HG03565 (cell line): ENCODE results near the gene EXD3.
"Not testable (repeated sequence)": the region's sequence is repeated elsewhere in the genome, so short reads cannot be mapped to it uniquely, and the experiment has no call there.

Experiments
- ATAC-seq: cut with Tn5 transposase; IDR thresholded peaks from one replicate; pipeline ENCODE4 v1.9.1; 2021; ENCODE audit warnings: mild to moderate bottlenecking, moderate library complexity; ENCODE audit not compliant: unreplicated experiment

EXD3 gene

DNA sequence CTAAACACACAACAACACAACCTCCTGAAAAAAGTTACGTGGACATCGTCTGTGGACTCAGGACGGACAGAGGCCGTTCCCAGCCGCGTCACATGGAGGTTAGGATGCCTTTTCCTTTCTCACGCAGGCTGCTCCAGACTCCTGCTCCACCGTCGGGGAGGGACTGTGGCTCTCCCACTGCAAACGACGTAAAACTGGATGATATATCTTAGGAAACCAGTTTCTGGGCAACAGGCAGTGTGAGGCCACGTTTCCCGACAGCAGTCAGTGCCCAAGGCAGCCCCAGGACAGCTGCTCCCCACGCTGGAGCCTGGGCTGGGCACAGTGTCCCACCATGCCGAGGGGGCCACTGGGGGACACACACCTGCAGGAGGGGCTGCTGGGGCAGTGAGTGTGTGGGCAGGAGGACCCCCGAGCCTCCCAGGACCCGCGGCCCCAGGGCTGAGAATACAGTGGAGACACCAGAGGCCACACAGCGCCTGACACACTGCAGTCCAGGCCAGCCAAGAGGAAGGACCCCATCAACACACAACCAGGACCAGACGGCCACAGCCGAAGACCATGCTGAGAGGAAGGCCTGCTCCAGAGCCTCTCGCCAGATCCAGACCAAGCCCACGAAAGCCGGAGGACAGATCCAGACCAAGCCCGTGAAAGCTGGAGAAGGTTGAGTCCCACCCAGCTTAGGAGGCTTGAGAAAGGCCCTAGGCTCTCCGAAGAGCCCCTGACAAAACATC is 26.2 kb downstream of the EXD3 start:
- ATAC-seq = no peak

DNA sequence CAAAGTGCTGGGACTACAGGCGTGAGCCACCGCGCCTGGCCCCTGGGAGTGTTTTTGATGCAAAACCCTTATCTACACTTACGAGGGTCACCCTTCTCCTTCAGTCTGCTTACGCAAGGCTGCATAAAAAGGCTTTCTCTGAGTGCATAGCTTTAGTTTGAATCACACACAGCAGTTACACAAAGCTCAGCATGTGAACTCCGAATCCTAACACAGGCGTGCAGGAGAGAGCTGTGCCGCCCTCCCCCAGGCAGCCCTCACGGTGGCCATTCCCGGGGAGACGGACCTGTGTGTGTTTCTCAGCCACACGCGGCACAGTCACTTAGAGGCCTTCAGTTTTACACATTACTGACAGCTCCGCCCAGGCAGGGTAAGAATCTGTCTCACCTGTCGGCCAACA is 26.7 kb downstream of the EXD3 start:
- ATAC-seq = no peak

DNA sequence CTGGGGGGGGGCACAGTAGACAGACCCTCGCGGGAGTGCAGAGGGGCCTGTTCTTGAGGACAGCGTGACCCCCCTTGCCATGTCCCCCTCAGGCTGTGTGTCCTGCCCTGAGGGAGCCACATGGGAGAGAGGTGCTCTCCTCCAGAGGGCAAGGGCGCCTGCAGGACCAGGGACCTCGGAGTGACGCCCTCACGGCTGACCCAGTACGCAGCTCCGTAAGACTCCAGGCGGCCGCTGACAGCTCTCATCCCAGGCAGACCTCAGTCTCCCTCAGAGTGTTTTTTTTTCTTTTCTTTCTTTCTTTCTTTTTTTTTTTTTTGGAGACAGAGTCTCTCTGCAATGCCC is 27.3 kb downstream of the EXD3 start:
- ATAC-seq = no peak

DNA sequence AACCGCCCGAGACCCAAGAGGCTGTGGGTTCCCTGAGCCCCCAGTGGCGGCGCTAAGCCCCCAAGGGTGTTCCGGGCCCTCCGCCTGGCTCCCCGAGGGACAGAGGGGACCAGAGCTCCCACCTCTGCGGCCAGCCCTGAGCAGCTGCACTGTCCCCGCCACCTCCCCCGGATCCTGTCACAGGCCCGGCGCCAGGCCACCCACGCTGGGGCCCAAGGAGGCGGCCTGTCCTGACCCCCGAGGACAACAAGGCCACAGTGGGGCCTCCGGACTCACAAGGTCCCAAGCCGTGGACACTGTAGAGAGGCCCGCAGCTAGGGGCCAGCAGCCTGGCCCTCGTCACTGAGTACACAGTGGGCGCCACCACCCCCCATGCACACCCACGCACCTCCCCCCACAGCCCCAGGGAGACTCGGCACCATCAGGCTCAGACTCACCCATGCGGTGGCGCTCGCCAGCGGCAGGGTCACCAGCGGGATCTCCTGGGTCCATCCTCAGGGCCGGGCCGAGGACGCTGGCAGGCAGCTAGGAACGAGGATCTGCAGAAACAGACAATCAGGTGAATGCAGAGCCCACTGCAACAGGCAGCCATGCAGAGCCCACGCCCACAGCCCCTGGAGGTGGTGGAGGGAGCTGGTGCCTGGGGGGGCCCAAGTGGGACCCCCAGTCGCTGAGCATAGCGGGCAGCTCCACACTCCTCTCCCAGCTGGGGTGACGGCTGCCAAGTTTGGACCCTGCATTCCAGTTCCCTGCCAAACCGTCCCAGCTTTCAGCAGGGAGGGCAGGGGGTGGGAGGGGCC is 27.9 kb downstream of the EXD3 start:
- no peak for ATAC-seq

DNA sequence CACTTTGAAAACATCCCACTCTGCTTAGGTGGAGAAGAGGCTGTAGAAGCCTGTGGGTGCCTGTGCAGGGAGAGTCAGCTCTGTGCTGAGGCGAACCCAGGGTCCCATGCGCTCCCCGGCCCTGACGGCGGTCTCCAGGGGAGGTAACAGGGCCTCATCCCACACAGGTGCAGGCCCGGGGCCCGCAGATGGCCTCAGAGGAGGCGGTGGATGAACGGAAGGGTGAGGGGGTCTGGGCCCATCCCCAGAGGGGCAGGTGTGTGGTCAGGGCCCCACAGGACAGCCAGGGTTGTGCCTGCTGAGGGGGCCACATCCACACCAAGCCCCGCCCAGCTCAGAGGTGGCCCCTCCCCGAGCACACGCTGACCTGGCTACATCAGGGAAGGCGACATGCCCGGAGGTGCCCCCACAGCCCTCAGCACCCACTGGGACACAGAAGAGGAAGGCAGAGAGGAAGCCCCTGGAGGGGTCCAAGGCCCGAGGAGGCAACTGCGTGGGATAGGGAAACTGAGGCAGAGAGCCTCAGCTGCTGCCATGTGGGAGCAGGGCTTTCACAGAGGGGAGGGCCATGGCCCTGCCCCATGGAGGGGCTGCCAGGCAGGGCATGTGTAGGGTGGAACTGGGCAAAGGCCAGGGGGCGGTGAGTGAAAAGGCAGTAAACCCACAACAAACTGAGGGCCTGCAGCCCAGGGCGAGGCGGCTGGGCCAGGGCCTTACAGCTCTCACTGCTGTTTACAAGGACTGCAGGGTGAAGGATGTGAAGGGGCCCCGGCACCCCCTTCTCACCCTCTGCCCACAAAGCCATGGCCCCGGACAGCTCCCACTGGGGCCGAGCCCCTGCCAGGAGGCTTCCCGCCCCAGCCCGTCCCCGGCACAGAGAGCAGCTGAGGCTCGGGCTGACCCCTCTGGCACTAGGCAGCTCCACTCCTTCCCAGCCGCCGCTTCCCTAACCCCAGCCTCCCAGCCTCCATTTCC is 29.5 kb downstream of the EXD3 start:
- ATAC-seq = no peak

DNA sequence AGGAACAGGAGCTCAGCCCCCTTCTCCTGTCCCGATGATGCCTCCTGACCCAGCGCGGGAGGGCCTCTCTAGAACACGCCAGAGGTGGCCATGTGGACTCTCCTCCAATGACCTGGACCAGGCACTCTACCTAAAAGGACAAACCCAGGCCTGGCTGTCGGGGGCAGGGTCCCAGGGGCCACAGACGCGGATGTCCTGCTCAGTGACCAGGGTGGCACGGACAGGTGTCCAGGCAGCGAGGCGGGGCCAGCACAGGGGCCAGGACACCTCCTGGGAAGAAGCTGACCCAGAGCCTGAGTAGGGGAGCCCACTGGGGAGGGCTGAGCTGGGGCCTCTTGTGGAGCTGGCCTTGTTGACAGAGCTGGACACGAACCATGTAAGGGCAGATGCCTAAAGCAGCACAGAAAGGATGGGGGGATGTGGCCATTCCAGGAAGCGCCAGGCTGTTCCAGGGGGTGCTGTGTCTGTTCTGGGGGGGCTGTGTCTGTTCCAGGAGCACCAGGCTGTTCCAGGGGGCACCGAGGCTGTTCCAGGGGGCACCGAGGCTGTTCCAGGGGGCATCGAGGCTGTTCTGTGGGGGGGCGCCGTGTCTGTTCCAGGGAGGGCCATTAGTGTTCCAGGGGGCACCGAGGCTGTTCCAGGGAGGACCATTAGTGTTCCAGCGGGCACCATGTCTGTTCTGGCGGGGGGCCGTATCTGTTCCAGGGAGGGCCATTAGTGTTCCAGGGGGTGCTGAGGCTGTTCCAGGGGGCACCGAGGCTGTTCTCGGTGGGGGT is 30.5 kb downstream of the EXD3 start:
- no peak for ATAC-seq

DNA sequence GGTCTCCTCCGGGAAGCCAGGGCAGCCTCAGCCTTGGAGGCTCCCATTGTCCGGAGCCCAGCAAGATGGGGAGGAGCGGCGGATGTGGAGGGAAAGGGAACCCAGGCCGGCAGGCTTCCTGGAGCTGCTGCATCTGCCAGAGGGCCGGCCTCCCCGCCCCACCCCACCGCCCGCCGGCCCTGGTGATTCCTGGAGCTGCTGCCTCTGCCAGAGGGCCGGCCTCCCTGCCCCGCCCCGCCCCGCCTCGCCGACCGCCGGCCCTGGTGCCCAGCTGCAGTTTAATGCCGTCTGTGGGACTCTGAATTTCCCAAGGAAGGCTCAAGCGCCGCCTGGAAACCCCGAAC is 31.6 kb downstream of the EXD3 start:
- ATAC-seq = no peak

DNA sequence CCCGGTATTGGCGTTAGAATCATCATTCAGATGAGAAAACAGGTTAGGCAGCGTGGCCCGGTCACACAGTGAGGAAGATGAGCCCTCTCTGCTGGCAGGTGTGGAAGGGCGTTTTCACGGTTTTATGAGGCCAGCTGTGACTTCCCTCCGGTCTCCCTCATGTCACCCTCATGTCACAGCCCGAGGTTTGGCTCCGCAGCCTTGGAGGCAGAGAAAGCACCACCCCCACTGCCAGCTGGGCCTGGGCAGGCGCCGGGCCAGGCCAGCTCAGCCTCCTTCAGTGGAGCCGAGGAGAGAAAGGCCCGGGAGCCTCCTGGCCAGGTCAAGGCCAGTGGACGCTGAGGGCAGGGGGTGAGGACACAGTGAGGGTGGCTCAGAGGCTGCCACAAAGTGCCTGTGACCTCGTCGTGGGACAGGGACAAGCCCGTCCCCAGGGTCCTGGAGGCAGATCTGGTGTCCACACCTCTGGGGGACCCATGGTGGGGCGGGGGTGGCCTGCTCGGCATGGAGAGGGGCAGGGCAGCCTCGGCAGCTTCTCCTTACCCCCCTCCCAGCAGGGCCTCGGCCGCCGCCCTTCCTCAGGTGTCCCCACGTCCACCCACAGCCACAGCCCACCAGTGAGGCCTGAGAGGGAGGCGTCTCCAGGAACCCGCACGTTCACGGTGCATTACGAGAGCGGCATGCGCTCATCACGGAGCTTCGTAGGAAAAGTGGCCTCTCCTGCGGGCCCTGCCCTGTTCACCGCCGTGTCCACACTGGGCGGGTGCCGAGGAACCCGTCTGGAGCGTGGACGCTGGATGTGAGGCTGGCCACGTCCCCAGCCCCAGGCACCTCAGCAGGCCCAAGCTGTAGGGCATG is 32.2 kb downstream of the EXD3 start:
- ATAC-seq = no peak

DNA sequence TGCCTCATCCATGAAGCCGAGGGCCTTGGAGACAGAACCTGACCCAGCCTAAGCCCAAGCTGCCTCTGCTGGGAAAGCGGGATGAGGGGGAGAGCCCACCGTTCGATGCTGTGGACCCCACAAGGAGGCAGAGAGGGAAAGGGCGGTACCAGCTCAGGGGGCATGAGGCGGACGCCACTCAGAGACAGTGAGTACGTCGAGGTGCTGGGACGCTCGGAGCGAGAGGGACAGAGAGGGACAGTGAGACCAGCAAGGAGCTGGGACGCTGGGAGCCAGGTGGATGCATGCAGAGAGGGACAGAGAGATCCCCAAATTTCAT is 33.6 kb downstream of the EXD3 start:
- ATAC-seq = no peak

DNA sequence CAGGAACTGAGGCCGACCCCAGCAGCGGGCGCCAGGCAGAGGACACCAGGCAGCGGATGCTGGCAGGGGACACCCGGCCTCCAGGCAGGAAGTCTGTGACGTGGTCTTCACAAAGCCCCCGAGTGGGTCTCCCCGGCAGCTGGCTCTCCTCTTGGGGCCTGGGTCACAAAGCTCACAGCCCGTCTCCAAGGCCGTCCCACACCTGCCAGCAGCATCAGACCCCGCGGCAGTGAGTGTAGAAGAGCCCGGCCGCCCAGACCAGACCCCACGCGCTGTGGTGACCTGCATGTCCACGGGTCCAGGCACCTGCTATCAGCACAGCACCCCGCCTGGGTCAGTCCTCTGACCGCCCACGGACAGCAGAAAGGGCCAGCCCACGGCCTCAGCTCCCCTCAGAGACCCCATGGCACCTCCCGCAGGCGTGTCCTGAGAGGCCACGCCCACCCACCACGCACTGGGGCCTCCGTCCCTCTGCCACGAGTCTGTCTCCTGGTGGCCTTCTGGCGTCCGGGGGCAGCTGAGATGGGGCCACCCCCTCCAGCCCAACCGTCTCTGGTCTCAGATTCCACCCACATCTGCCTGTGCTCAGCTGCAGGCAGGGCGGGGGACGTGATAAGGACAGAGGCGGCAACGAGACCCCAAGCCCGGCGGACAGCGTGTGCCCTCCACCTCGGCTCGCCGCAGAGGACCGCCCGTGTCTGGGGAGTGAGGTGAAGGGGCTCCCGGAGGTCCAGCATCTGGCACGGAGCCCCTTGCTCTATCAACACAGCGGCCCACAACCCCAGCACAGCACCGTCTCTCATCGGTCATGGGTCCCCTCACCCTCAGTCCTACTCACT is 34.2 kb downstream of the EXD3 start:
- no peak for ATAC-seq

DNA sequence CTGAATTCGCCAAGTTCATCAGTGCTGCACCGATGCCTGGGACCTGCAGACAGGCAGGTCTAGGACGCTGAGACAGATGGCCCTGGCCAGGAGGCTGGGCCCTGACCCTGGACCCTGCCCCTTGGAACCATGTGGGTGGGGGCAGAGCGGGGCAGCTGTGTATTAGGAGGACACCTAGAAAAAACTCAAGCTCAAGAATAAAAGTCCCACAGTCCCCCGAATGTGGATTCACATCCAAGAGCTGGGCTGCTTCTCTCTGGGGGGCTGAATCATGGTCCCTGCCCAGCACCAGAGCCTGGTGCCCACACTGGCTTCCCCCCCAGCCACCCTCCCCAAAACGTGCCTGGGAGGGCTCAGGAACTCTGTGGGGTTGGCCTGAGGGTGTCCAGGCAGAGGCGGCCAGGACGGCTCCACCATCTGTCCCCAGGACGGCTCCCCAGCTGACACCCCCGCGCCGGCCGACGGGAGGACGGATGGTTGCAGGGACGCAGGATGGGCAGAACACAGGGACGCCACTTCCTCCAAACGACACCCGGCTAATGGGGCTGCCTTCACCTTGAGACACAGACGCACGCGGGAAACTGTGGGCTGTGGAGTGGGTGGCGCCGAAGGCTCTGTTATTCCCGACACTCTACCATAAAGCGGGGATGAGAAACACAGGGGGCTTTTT is 34.9 kb downstream of the EXD3 start:
- ATAC-seq = no peak

DNA sequence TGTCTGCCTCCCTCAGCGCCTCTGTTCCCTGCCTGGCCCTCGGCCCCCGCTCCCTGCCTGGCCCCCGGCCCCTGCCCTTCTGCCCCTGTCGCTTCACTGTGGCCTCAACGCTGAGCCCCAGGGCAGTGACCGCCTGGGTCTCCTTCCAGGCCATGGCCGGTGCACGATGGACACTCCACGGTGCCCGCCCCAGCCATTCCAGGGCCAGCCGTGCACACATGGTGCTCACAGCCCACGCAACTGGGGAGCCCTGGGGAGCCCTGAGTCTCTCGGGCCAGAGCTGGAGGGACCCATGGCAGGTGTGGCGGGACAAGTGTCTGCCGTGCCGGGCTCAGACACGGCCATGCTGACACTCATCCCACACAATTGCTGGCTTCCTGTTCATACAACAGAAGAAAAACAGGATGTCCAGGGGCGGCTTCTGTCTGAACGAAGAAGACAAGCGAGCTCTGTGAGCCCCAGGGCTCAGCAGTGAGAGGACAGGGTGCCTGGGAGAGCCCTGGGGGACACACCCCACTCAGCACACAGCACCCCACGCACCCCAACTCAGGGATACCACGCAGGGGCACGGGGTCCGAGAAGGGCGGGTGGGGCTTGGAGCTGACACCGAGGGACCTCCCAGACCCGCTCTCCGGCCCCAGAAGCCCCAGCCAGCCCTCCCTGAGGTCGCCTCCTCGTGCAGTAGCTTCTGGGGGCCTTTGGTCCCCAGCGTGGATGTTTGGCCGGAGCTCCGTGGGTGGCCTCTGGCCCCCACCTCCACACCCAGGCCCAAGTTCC is 35.7 kb downstream of the EXD3 start:
- no peak for ATAC-seq

DNA sequence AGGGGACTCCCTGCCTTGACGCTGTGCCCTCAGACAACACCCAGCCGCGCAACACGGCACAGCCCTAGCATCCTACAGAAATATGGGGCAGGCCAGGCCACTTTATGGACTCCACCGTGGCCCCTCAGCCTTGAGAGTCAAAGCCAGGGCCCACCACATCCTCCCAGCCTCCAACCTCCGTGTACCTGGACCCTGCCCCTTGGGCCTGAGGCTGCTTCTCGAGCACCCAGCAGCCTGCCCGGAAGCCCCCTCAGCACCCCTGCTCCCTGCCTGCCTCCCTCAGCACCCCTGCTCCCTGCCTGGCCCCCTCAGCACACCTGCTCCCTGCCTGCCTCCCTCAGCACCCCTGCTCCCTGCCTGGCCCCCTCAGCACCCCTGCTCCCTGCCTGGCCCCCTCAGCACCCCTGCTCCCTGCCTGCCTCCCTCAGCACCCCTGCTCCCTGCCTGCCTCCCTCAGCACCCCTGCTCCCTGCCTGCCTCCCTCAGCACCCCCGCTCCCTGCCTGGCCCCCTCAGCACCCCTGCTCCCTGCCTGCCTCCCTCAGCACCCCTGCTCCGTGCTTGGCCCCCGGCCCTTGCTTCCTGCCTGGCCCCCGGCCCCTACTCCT is 36.4 kb downstream of the EXD3 start:
- ATAC-seq = not testable (repeated sequence)

DNA sequence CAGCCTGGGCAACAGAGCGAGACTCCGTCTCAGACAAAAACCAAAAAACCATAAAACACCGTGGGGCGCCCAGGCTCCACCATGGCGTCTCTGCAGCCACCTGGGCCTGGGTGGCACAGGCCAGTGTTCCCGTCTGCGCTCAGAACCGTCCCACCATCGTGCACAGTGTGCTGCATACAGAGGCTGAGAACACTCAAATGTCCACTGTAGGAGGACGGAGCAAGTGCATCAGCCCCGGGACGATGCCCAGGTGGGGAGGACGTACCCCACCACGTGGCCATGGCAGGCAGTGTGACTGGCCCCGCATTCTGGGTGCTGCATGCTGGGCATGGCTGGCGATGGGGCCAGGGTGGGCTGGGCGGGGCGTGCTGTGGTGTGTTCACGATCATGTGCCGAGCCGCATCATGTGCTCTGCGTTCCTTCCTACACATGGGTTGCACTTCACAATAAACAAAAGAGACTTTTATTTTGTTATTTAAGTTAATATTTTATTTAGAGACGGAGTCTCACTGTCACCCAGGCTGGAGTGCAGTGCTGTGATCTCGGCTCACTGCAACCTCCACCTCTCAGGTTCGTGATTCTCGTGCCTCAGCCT is 37.8 kb downstream of the EXD3 start:
- no peak for ATAC-seq

DNA sequence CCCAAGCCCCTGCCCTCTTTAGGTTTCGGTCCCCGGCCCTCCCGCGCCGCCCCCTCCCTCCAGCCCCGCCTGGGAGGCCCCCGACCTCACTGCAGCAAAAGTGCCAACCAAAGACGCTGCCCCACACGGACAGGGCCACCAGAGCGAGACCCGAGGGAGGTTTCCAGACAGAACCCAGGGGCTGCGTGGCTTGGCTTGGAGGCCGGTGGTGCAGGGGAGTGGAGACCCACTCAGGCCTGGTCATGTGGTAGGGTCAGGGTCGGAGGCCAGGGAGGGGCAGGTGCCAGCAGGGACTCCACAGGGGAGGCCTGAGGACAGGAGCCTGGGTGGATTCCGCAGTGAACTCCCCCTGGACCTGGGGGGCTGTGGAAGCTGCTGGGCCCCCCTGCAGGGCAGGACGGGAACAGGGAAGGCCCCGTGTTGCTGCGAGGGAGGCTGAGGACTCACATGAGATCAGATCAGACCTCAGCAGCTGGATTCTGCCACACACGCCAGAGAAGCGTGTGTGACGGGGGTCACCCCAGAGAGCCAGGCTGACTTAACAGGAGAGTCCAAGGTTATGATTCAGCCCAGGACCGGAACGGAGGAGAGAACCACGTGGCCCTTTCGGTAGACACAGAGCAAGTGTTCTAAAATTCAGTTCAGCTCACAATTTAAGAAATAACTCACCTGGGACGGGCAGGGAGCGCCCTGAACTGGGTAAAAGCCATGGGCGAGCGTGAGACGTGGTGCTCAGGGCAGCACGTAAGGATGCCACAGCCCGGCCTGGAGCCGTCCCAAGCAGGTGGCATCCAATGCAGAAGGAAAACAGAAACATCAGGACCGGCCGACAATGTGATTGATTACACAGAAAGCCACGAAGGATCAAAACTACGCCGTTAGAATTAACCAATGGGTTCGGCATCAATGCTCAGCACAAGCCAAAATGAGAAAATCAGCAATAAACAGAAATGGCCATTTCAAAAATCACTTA is 38.9 kb downstream of the EXD3 start:
- ATAC-seq = no peak
